Breast epithelium (tissue), 3 donors: ENCODE measurements around the gene RPAIN.

Source experiments
- CTCF ChIP-seq, 3 donors: fragments of 450-650 bp; IDR thresholded peaks; one replicate each; pipeline ENCODE4 v1.5.1; 2016 to 2017; ENCODE audit warnings: antibody characterized with exemption in 3 of 3, mild to moderate bottlenecking in 3 of 3, moderate library complexity in 3 of 3
- POLR2A ChIP-seq: fragments of 450-650 bp; IDR thresholded peaks from one replicate; pipeline ENCODE4 v1.6.1; 2016; ENCODE audit warnings: antibody characterized with exemption, mild to moderate bottlenecking, moderate library complexity

- no peak for TF ChIP-seq POLR2A
- no peak for TF ChIP-seq CTCF (IDR thresholded peaks at IDR 0.05)
Measured at GRCh38 chr17:5424909-5425308, 4.9 kb downstream of the RPAIN start.
